Body of pancreas (tissue), 4 donors: ENCODE data around the gene LYRM1.

Source experiments
- CTCF ChIP-seq, 7 experiments: fragments of 450-650 bp in 4 of 7; fragments of 200-600 bp in 3 of 7; sonication (generic) in 3 of 7; IDR thresholded peaks; one replicate each; pipeline ENCODE4 v1.5.1; 2016 to 2019; ENCODE audit warnings: antibody characterized with exemption in 7 of 7
- POLR2A ChIP-seq, 3 donors: fragments of 450-650 bp; IDR thresholded peaks; one replicate each; pipeline ENCODE4 v1.6.1; 2016; ENCODE audit warnings: antibody characterized with exemption in 3 of 3, mild to moderate bottlenecking in 2 of 3

- no peak for TF ChIP-seq POLR2A (IDR thresholded peaks at IDR 0.05)
- no peak for TF ChIP-seq CTCF (IDR thresholded peaks at IDR 0.05)
Observed at GRCh38 chr16:20971401-20971800, 70.8 kb downstream of the LYRM1 start.
